Left ventricle myocardium inferior (tissue), 1 donor: Measurements from ENCODE around the gene TOR1B. TPM values are rescaled to one million over a fixed set of nuclear protein-coding genes. Genes with fewer than 3 reads are reported as not detected.

Experiments
- DNase-seq: peaks from one replicate; pipeline ENCODE4 v3.0.0-alpha.2; 2020
- H3K27ac ChIP-seq: fragments of 200-600 bp; replicated peaks from 2 replicates; pipeline ENCODE4 v1.8.0; 2021
- H3K27me3 ChIP-seq: fragments of 200-600 bp; 2 replicates; pipeline ENCODE4 v1.8.0; 2021; ENCODE audit warnings: low read depth
- H3K36me3 ChIP-seq: fragments of 200-600 bp; 2 replicates; pipeline ENCODE4 v1.8.0; 2021
- H3K4me1 ChIP-seq: fragments of 200-600 bp; 2 replicates; pipeline ENCODE4 v1.8.0; 2021
- H3K4me3 ChIP-seq: fragments of 200-600 bp; 2 replicates; pipeline ENCODE4 v1.8.0; 2021; ENCODE audit warnings: mild to moderate bottlenecking, moderate library complexity
- H3K9me3 ChIP-seq: fragments of 200-600 bp; replicated peaks from 2 replicates; pipeline ENCODE4 v1.8.0; 2021
- intact Hi-C: fragments of 100-400 bp; cut with micrococcal nuclease; formaldehyde crosslinking; loops from one replicate; pipeline ENCODE4 v1.11.0; 2022
- total RNA-seq: library from RNA; stranded (reverse); fragmentation: NEBNext Ultra II Directional; extraction: Animal tissue kit (Norgen Biotek cat#: 25700); gene quantifications from one replicate; pipeline ENCODE4 v1.2.1, GENCODE V29; 2021
- TF ChIP-seq, protein P1 (sequence below): fragments of 200-600 bp; IDR thresholded peaks from 2 replicates; pipeline ENCODE4 v1.8.0; 2021; ENCODE audit warnings: antibody characterized with exemption, mild to moderate bottlenecking, borderline replicate concordance
- donor health status: DM: no; HTN: yes; CAD: no; lungs with severe emphysema.

TOR1B gene
- total RNA-seq, 1 donor from 2014 or later: 10.6 TPM

DNA sequence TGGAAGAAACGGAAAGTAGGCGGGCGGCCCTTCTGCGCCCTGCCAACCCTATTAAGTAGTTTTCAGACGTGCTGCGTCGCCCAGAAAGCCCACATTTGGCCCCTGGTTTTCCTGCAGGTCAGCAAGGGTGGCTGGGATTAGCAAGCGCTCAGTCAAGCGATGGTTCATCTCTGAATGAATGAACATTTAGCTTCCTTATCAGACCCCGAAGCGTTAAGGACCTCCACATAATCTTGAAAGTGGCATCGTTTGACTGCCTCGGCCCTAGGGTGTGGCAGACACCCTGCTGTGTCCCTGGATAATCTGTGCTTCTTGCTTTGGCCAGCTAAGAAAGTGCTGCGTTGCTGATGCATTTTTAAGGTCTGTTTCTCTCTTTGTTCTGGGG, 684 bp downstream of the TOR1B start:
- Histone ChIP-seq H3K27me3 (no peaks in the 10 kb centered on the region), H3K9me3 (no peaks in the 10 kb centered on the region), H3K4me1 (peaks cover 18% of the 10 kb centered on the region), H3K27ac (peak overlapping the region; percentile 89), H3K4me3 (peak overlapping the region; percentile 83), H3K36me3 (peaks cover 10% of the 10 kb centered on the region)
- DNase-seq: no peak
- TF ChIP-seq, protein P1, sequence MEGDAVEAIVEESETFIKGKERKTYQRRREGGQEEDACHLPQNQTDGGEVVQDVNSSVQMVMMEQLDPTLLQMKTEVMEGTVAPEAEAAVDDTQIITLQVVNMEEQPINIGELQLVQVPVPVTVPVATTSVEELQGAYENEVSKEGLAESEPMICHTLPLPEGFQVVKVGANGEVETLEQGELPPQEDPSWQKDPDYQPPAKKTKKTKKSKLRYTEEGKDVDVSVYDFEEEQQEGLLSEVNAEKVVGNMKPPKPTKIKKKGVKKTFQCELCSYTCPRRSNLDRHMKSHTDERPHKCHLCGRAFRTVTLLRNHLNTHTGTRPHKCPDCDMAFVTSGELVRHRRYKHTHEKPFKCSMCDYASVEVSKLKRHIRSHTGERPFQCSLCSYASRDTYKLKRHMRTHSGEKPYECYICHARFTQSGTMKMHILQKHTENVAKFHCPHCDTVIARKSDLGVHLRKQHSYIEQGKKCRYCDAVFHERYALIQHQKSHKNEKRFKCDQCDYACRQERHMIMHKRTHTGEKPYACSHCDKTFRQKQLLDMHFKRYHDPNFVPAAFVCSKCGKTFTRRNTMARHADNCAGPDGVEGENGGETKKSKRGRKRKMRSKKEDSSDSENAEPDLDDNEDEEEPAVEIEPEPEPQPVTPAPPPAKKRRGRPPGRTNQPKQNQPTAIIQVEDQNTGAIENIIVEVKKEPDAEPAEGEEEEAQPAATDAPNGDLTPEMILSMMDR: no peak
- intact Hi-C loops: no loop called here

DNA sequence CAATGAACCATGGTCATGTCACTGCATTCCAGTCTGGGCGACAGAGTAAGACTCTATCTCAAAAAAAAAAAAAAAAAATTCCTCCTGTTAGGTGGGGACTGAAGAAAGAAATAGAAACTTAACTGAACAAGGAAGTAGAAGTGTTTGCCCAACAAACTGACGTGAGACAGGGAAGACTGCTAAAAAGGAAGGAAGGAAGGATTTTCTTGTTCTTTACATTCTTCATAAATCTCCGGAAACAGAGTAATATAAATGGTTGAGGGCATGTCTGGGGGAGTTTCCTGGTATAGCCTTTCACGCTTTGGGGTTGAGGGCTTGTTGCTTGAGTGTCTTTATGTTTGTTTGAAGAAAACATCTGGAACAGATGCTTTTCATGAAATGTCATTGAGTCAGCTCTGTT, 3.1 kb downstream of the TOR1B start:
- TF ChIP-seq, protein P1: no peak
- no peak for DNase-seq
- Histone ChIP-seq H3K4me1 (peaks cover 18% of the 10 kb centered on the region), H3K36me3 (peaks cover 33% of the 10 kb centered on the region), H3K9me3 (no peaks in the 10 kb centered on the region), H3K27ac (no peak overlapping the region), H3K4me3 (no peak overlapping the region), H3K27me3 (no peaks in the 10 kb centered on the region)
- intact Hi-C loops: no loop called here

DNA sequence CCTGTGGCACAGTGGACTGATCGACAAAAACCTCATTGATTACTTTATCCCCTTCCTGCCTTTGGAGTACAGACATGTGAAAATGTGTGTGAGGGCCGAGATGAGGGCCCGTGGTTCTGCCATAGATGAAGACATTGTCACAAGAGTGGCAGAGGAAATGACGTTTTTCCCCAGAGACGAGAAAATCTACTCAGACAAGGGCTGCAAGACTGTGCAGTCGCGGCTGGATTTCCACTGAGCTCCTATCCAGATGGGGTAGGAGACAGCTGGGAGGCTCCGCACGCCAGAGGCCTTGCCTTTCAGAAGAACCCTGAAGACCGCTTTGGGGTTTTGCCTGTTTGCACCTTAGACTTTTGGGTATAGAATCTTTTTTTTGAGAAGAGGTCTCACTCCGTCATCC, 6.4 kb downstream of the TOR1B start:
- TF ChIP-seq, protein P1: no peak
- Histone ChIP-seq H3K27me3 (no peaks in the 10 kb centered on the region), H3K36me3 (peaks cover 57% of the 10 kb centered on the region), H3K4me1 (peaks cover 1% of the 10 kb centered on the region), H3K4me3 (no peak overlapping the region), H3K9me3 (no peaks in the 10 kb centered on the region), H3K27ac (no peak overlapping the region)
- DNase-seq: no peak
- intact Hi-C loops: no loop called here

DNA sequence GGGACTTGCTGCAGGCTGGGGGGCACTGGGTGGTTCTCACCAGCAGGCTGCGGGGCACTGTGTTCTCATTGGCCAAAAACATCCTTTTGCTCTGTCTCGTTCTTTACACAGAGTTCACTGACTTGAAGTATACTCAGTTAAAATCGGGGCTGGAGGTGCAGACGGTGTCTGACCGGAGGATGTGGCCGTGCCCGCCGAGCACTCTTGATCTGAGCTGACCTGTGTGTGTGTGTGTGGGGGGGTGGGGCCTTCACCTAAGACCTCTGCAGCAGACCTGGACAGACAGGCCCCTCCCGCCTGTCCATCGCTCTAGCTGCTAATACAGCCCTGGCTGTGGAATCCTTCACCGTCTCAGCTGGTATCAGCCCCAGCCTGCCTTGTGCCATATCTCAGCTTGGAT, 7.1 kb downstream of the TOR1B start:
- TF ChIP-seq, protein P1: no peak
- Histone ChIP-seq H3K27me3 (no peaks in the 10 kb centered on the region), H3K4me1 (no peaks in the 10 kb centered on the region), H3K4me3 (no peak overlapping the region), H3K9me3 (no peaks in the 10 kb centered on the region), H3K27ac (no peak overlapping the region), H3K36me3 (peaks cover 60% of the 10 kb centered on the region)
- intact Hi-C loops: no loop called here
- DNase-seq: no peak

DNA sequence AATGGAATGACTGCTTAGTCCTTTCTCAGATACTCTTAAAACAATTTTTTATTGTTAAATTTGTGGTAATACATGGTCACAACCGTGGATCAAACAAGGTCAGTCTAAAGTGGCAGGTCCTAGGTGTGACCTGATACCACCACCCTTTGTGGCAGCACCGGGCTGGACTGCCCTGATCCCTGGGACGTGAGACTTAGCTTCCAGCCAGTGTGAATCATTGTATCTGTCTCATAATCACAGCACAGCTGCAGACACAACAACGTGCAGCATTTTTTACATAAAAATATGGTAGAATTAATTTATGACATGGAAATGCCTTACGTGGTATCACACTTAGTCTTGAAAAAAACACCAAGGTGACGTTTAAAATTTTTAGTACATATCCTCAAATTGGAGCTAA, 7.8 kb downstream of the TOR1B start:
- no peaks in the 10 kb centered on the region for H3K9me3 ChIP-seq
- peaks cover 67% of the 10 kb centered on the region for H3K36me3 ChIP-seq
- intact Hi-C loops: no loop called here
- H3K4me3 ChIP-seq: no peak overlapping the region
- no peaks in the 10 kb centered on the region for H3K27me3 ChIP-seq
- no peak for DNase-seq
- H3K27ac ChIP-seq: no peak overlapping the region
- no peaks in the 10 kb centered on the region for H3K4me1 ChIP-seq
- TF ChIP-seq, protein P1: no peak

- intact Hi-C loops: no loop called here
- no peak overlapping the region for H3K27ac ChIP-seq
- TF ChIP-seq, protein P1: no peak
- DNase-seq: no peak
- H3K4me1 ChIP-seq: no peaks in the 10 kb centered on the region
- H3K4me3 ChIP-seq: no peak overlapping the region
- H3K9me3 ChIP-seq: no peaks in the 10 kb centered on the region
- no peaks in the 10 kb centered on the region for H3K27me3 ChIP-seq
- peaks cover 76% of the 10 kb centered on the region for H3K36me3 ChIP-seq
Observed at GRCh38 chr9:129811967-129812363, 9.0 kb downstream of the TOR1B start.
